EL (cell line): ENCODE measurements around the gene NOS2.
"Not testable (repeated sequence)": the region's sequence is repeated elsewhere in the genome, so short reads cannot be mapped to it uniquely, and the experiment has no call there.

Source experiments
- DNase-seq: peaks from one replicate; pipeline ENCODE4 v3.0.0-alpha.2; 2016

NOS2 gene

GRCh38 chr17:27753726-27754125 lies 46.6 kb downstream of the NOS2 start:
- DNase-seq = not testable (repeated sequence)

- DNase-seq = not testable (repeated sequence)
These were observed 47.3 kb downstream of the NOS2 start for GRCh38 chr17:27752831-27753619.

GRCh38 chr17:27751622-27752490 lies 48.5 kb downstream of the NOS2 start:
- no peak for DNase-seq

- DNase-seq = no peak
These were observed 49.2 kb downstream of the NOS2 start for GRCh38 chr17:27751166-27751565.

GRCh38 chr17:27749562-27750150 lies 50.7 kb downstream of the NOS2 start:
- not testable (repeated sequence) for DNase-seq

GRCh38 chr17:27748360-27748825 lies 51.9 kb downstream of the NOS2 start:
- DNase-seq = no peak

GRCh38 chr17:27747462-27748359 lies 52.6 kb downstream of the NOS2 start:
- DNase-seq = no peak

GRCh38 chr17:27746881-27747280 lies 53.4 kb downstream of the NOS2 start:
- no peak for DNase-seq

GRCh38 chr17:27746320-27746719 lies 54.0 kb downstream of the NOS2 start:
- DNase-seq = not testable (repeated sequence)

- DNase-seq = not testable (repeated sequence)
These were observed 55.0 kb downstream of the NOS2 start for GRCh38 chr17:27745207-27745830.

GRCh38 chr17:27743281-27743885 lies 56.9 kb downstream of the NOS2 start:
- no peak for DNase-seq

- no peak for DNase-seq
These were observed 58.3 kb downstream of the NOS2 start for GRCh38 chr17:27741971-27742575.

- DNase-seq = peak; percentile 37
These were observed 58.9 kb downstream of the NOS2 start for GRCh38 chr17:27741361-27741861.

- not testable (repeated sequence) for DNase-seq
These were observed 59.8 kb downstream of the NOS2 start for GRCh38 chr17:27740541-27740940.

GRCh38 chr17:27733773-27734172 lies 66.6 kb downstream of the NOS2 start:
- peak; percentile 13 for DNase-seq

- not testable (repeated sequence) for DNase-seq
These were observed 67.6 kb downstream of the NOS2 start for GRCh38 chr17:27732746-27733145.

- DNase-seq = not testable (repeated sequence)
These were observed 74.3 kb downstream of the NOS2 start for GRCh38 chr17:27725982-27726381.

GRCh38 chr17:27721797-27722196 lies 78.5 kb downstream of the NOS2 start:
- no peak for DNase-seq
